OCI-LY3 (cell line): ENCODE measurements around the gene DDX10.

Experiments used
- EZH2phosphoT487 ChIP-seq: fragments of 200-600 bp; shearing (Covaris generic); IDR thresholded peaks from 2 replicates; pipeline ENCODE4 v1.6.1; 2018; ENCODE audit warnings: antibody characterized with exemption, mixed run types, low read depth
- TF ChIP-seq, protein P1 (sequence below): fragments of 200-600, 300-600 bp; sonication (generic); IDR thresholded peaks from 2 replicates; pipeline ENCODE4 v1.5.1; 2014; ENCODE audit warnings: antibody characterized with exemption, low read length, low read depth

GRCh38 chr11:108904480-108904879 is 239.6 kb downstream of the DDX10 start:
- TF ChIP-seq, protein P1, sequence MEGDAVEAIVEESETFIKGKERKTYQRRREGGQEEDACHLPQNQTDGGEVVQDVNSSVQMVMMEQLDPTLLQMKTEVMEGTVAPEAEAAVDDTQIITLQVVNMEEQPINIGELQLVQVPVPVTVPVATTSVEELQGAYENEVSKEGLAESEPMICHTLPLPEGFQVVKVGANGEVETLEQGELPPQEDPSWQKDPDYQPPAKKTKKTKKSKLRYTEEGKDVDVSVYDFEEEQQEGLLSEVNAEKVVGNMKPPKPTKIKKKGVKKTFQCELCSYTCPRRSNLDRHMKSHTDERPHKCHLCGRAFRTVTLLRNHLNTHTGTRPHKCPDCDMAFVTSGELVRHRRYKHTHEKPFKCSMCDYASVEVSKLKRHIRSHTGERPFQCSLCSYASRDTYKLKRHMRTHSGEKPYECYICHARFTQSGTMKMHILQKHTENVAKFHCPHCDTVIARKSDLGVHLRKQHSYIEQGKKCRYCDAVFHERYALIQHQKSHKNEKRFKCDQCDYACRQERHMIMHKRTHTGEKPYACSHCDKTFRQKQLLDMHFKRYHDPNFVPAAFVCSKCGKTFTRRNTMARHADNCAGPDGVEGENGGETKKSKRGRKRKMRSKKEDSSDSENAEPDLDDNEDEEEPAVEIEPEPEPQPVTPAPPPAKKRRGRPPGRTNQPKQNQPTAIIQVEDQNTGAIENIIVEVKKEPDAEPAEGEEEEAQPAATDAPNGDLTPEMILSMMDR: no peak
- no peak for TF ChIP-seq EZH2phosphoT487
